HG03159 (cell line): Measurements from ENCODE around the gene HCN4.

ENCODE experiments used
- ATAC-seq: cut with Tn5 transposase; IDR thresholded peaks from one replicate; pipeline ENCODE4 v1.9.1; 2021; ENCODE audit warnings: mild to moderate bottlenecking, moderate library complexity; ENCODE audit not compliant: unreplicated experiment

HCN4 gene

DNA sequence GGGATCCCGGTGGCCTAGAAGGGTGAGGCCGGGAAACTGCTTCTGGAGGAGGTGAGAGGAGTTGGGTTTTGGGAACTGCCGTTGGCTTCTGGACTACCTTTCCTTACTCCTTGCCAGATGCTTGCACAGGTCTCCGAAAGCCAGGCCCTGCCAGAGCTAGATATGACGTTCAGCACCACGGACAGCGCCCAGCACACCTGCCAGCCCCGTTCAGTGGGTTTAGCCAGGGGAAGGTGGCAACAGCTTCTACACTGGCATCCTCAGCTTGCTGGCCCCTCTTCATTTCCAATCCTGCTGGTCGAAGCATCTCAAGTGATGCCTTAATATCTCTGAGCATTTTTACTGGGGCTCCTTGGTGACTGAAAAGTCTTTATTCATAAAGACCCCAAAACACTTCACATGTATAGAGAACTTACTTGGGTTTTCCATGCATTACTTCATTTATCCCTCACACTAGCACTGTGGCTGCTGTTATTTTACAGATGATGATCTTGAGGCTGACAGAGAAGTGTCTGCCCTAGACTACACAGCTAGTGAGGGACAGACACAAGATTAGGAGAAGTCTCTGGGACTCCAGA, 21.9 kb downstream of the HCN4 start:
- no peak for ATAC-seq

GRCh38 chr15:73345658-73346057, 23.1 kb downstream of the HCN4 start:
- ATAC-seq = no peak

DNA sequence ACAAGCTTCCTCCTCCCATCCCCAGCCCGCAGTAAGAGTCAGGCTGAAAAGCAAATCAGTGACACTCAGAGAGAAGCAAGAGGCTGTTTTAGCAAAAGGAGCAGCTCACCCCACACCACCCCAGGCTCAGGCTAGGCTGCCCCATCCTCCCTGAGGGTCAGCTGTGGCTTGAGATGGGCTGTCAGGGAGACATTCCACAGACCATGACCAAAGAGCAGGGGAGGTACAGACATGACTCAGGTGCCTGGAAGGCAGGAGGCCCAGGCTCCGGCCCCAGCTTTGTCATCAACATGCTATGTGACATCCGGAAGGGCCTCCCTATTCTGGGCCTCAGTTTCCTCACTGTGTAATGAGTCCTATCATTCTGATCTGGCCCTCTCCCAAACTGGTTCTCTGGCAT, 24.7 kb downstream of the HCN4 start:
- no peak for ATAC-seq

GRCh38 chr15:73341886-73342600, 26.7 kb downstream of the HCN4 start:
- no peak for ATAC-seq

GRCh38 chr15:73340502-73341192, 28.1 kb downstream of the HCN4 start:
- no peak for ATAC-seq

DNA sequence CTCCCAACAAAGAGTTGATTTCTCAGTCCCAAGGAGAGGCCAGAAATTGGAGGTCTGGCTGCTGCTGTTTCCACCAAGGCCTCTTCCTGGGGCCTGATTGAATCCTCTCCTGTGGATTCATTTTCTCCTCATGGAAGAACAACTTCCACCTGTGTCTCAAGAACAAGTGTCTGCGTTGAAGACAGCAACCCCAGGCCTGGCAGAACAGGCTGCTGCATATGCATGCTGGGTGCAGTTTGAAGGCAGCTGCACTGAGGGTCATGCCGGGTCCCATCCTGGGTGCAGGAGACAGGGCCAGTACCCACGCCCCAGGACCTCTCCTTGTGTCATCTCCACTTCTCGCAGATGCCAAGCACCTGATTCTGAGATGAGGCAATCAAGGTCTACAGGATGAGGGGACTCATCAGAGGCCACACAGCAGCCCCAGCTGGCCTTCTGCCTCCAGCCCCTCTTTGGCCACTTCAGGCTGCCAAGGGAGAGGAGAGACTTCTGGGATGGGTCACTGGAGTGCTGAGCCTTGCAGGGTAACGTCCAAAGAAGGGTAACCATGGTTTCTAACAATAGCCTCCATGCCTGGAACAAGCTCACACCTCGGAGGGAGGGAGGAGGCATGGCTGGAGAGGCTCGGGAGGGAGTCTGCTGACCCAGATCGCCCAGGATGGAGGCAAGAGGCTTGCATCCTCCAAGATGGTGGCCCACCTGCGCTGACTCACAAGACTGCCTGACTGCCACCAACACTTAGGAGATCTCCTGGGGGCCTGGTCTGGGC, 30.0 kb downstream of the HCN4 start:
- no peak for ATAC-seq

GRCh38 chr15:73338058-73338457, 30.7 kb downstream of the HCN4 start:
- no peak for ATAC-seq

DNA sequence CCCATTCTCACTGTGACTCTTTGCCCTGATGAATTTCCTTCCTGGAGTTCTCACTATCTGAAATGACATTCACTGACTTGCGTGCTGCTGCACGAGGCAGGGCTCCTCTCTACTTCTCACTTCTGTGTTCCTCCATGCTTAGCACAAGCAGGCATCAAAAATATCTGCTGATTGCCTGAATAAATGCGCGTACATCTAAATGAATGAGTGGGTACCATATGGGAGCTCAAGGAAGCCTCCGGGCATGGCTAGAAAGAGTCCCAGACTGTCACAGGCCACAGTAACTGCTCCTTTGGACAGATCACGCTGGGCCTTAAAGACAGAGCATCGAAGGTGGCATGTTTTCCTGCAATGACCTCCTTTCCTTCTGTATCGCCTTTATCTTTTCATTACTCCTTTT, 31.6 kb downstream of the HCN4 start:
- ATAC-seq = no peak

GRCh38 chr15:73336756-73337155, 32.0 kb downstream of the HCN4 start:
- no peak for ATAC-seq

DNA sequence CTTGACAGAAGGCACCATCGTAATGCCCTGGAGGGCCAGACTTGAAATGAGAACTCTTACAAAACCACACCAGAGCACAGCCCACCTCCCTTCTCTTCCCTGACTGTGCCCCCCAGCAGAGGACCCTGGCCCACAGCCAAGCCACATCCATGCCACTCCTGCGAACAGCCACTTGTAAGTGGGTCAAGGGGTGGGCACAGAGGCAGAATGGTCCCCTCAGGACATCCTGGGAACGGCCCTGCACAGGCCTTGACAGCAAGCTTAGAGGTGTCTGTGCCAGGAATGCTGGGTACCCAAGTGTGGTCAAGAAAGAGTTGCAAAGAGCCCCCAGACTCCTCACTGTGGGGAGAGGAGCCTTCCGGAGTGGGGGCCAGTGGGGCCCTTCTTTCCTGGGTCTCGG, 33.3 kb downstream of the HCN4 start:
- ATAC-seq = no peak

- no peak for ATAC-seq
These were observed 33.7 kb downstream of the HCN4 start for GRCh38 chr15:73335026-73335425.

- no peak for ATAC-seq
These were observed 34.7 kb downstream of the HCN4 start for GRCh38 chr15:73334086-73334485.

- no peak for ATAC-seq
These were observed 35.8 kb downstream of the HCN4 start for GRCh38 chr15:73333001-73333400.

GRCh38 chr15:73331991-73332925, 36.5 kb downstream of the HCN4 start:
- ATAC-seq = no peak

GRCh38 chr15:73331501-73331900, 37.3 kb downstream of the HCN4 start:
- ATAC-seq = no peak

GRCh38 chr15:73330206-73331051, 38.3 kb downstream of the HCN4 start:
- ATAC-seq = no peak

- ATAC-seq = no peak
These were observed 39.1 kb downstream of the HCN4 start for GRCh38 chr15:73329501-73330200.

DNA sequence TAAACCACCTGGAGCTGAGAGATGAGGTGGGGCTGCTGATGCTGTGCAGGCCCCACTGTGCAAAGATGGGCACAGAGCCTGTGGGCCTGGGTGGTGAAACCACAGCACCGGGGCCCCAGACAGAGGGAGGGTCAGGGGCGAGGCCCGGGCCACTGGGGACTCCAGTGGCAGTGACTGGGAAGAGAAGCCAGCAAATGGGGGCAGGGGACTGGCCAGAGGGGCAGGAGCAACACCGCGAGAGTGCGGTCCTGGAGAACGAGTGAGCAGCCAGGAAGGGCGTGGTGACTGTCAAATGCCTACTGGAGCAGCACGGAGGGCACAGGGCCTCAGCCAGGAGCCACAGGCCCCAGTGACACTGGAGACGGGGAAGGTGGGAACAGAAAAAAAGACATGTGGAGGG, 39.8 kb downstream of the HCN4 start:
- ATAC-seq = no peak
